Measurements from ENCODE around the gene TIMP1. TPM values are rescaled to one million over a fixed set of nuclear protein-coding genes. Genes with fewer than 3 reads are reported as not detected.

Gene TIMP1
- polyA plus RNA-seq, 1 donor from 2014 or later = 2.0 TPM

GRCh38 chrX:47570794-47571193 lies 11.4 kb upstream of the TIMP1 start:
- H3F3A ChIP-seq (ENCODE audit: insufficient read depth, low read length, poor library complexity, severe bottlenecking) = no peaks in the 10 kb centered on the region
- no peaks in the 10 kb centered on the region for H3K9me3 ChIP-seq (ENCODE audit: low read length)
- TF ChIP-seq RAD21 (conservative IDR thresholded peaks at IDR 0.05) (no peak), EP300 (conservative IDR thresholded peaks at IDR 0.05; ENCODE audit: poor library complexity, severe bottlenecking) (no peak)
- H3K36me3 ChIP-seq (ENCODE audit: insufficient read depth, low read length) = no peaks in the 10 kb centered on the region
- H3K9me2 ChIP-seq (ENCODE audit: insufficient read depth, low read length) = no peaks in the 10 kb centered on the region
- no peaks in the 10 kb centered on the region for H3K27me3 ChIP-seq (ENCODE audit: insufficient read depth, low read depth, low read length)
- H3K9ac ChIP-seq (ENCODE audit: low read length) = no peak overlapping the region
- H3K27ac ChIP-seq (ENCODE audit: low read length) = no peak overlapping the region
- H2AFZ ChIP-seq (ENCODE audit: low read depth, low read length) = no peak overlapping the region
- no peak overlapping the region for H3K4me2 ChIP-seq (ENCODE audit: low read length)
- H3K4me3 ChIP-seq (ENCODE audit: low read length) = no peak overlapping the region
- no peaks in the 10 kb centered on the region for H4K20me1 ChIP-seq (ENCODE audit: insufficient read depth)
- no peaks in the 10 kb centered on the region for H3K79me2 ChIP-seq (replicated peaks; ENCODE audit: insufficient read depth, low read length)

GRCh38 chrX:47571215-47571614 lies 11.0 kb upstream of the TIMP1 start:
- no peaks in the 10 kb centered on the region for H3K27me3 ChIP-seq (ENCODE audit: insufficient read depth, low read depth, low read length)
- H3F3A ChIP-seq (ENCODE audit: insufficient read depth, low read length, poor library complexity, severe bottlenecking) = no peaks in the 10 kb centered on the region
- no peak overlapping the region for H3K27ac ChIP-seq (ENCODE audit: low read length)
- H3K4me3 ChIP-seq (ENCODE audit: low read length) = no peak overlapping the region
- TF ChIP-seq CTCF (IDR thresholded peaks at IDR 0.05; ENCODE audit: poor library complexity, severe bottlenecking) (no peak), EP300 (conservative IDR thresholded peaks at IDR 0.05; ENCODE audit: poor library complexity, severe bottlenecking) (no peak)
- H4K20me1 ChIP-seq (ENCODE audit: insufficient read depth) = no peaks in the 10 kb centered on the region
- H3K9me2 ChIP-seq (ENCODE audit: insufficient read depth, low read length) = no peaks in the 10 kb centered on the region
- no peak overlapping the region for H3K4me2 ChIP-seq (ENCODE audit: low read length)
- H3K9me3 ChIP-seq (ENCODE audit: low read length) = no peaks in the 10 kb centered on the region
- no peak overlapping the region for H3K9ac ChIP-seq (ENCODE audit: low read length)
- no peaks in the 10 kb centered on the region for H3K36me3 ChIP-seq (ENCODE audit: insufficient read depth, low read length)
- no peaks in the 10 kb centered on the region for H3K79me2 ChIP-seq (replicated peaks; ENCODE audit: insufficient read depth, low read length)
- no peak overlapping the region for H2AFZ ChIP-seq (ENCODE audit: low read depth, low read length)

DNA sequence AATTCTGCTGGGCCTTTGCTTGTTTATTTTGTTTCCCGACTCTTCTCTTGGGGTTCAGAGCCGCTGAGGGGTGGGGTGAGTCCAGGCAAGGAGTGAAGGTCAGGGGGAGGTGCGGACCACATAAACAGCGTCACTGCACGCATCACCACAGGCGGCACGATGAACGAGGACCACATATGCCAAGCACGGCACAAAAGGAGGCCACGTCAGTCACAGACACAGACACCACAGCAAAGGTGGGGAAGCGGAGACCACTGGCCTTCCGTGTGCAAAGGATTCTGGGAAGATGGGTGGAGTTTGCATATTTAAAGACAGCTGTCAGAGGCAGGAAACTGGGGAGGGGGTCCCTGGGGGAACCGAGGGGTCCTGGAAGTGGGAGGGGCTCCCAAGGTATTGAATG lies 10.3 kb upstream of the TIMP1 start:
- no peaks in the 10 kb centered on the region for H3K36me3 ChIP-seq (ENCODE audit: insufficient read depth, low read length)
- no peak overlapping the region for H3K9ac ChIP-seq (ENCODE audit: low read length)
- H2AFZ ChIP-seq (ENCODE audit: low read depth, low read length) = no peak overlapping the region
- no peaks in the 10 kb centered on the region for H3K79me2 ChIP-seq (replicated peaks; ENCODE audit: insufficient read depth, low read length)
- no peaks in the 10 kb centered on the region for H4K20me1 ChIP-seq (ENCODE audit: insufficient read depth)
- H3K4me2 ChIP-seq (ENCODE audit: low read length) = no peak overlapping the region
- no peak overlapping the region for H3K27ac ChIP-seq (ENCODE audit: low read length)
- H3K9me3 ChIP-seq (ENCODE audit: low read length) = no peaks in the 10 kb centered on the region
- no peak overlapping the region for H3K4me3 ChIP-seq (ENCODE audit: low read length)
- TF ChIP-seq MXI1 (conservative IDR thresholded peaks at IDR 0.05; ENCODE audit: poor library complexity, severe bottlenecking) (no peak), CTCF (IDR thresholded peaks at IDR 0.05; ENCODE audit: poor library complexity, severe bottlenecking) (no peak), POLR2AphosphoS5 (IDR thresholded peaks at IDR 0.05) (no peak), EP300 (conservative IDR thresholded peaks at IDR 0.05; ENCODE audit: poor library complexity, severe bottlenecking) (no peak), SMC3 (conservative IDR thresholded peaks at IDR 0.05; ENCODE audit: poor library complexity) (no peak), RAD21 (conservative IDR thresholded peaks at IDR 0.05) (no peak), EZH2 (IDR thresholded peaks at IDR 0.05; ENCODE audit: borderline replicate concordance, insufficient read depth, low read length, poor library complexity, severe bottlenecking) (no peak), TAF1 (IDR thresholded peaks at IDR 0.05; ENCODE audit: low read depth) (no peak)
- TF ChIP-seq, protein P1, sequence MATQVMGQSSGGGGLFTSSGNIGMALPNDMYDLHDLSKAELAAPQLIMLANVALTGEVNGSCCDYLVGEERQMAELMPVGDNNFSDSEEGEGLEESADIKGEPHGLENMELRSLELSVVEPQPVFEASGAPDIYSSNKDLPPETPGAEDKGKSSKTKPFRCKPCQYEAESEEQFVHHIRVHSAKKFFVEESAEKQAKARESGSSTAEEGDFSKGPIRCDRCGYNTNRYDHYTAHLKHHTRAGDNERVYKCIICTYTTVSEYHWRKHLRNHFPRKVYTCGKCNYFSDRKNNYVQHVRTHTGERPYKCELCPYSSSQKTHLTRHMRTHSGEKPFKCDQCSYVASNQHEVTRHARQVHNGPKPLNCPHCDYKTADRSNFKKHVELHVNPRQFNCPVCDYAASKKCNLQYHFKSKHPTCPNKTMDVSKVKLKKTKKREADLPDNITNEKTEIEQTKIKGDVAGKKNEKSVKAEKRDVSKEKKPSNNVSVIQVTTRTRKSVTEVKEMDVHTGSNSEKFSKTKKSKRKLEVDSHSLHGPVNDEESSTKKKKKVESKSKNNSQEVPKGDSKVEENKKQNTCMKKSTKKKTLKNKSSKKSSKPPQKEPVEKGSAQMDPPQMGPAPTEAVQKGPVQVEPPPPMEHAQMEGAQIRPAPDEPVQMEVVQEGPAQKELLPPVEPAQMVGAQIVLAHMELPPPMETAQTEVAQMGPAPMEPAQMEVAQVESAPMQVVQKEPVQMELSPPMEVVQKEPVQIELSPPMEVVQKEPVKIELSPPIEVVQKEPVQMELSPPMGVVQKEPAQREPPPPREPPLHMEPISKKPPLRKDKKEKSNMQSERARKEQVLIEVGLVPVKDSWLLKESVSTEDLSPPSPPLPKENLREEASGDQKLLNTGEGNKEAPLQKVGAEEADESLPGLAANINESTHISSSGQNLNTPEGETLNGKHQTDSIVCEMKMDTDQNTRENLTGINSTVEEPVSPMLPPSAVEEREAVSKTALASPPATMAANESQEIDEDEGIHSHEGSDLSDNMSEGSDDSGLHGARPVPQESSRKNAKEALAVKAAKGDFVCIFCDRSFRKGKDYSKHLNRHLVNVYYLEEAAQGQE (IDR thresholded peaks at IDR 0.05; ENCODE audit: borderline replicate concordance) = no peak
- H3F3A ChIP-seq (ENCODE audit: insufficient read depth, low read length, poor library complexity, severe bottlenecking) = no peaks in the 10 kb centered on the region
- H3K27me3 ChIP-seq (ENCODE audit: insufficient read depth, low read depth, low read length) = no peaks in the 10 kb centered on the region
- no peaks in the 10 kb centered on the region for H3K9me2 ChIP-seq (ENCODE audit: insufficient read depth, low read length)
